ENCODE data around the gene CENPA. TPM values are rescaled to one million over a fixed set of nuclear protein-coding genes. Genes with fewer than 3 reads are reported as not detected.
A peak's percentile ranks its signal among the peaks of the same experiment; 100 is the strongest.
"Not testable (repeated sequence)": the region's sequence is repeated elsewhere in the genome, so short reads cannot be mapped to it uniquely, and the experiment has no call there.

Gene CENPA
- 10 to 100 TPM; 53.0 to 55.1 TPM for total RNA-seq

DNA sequence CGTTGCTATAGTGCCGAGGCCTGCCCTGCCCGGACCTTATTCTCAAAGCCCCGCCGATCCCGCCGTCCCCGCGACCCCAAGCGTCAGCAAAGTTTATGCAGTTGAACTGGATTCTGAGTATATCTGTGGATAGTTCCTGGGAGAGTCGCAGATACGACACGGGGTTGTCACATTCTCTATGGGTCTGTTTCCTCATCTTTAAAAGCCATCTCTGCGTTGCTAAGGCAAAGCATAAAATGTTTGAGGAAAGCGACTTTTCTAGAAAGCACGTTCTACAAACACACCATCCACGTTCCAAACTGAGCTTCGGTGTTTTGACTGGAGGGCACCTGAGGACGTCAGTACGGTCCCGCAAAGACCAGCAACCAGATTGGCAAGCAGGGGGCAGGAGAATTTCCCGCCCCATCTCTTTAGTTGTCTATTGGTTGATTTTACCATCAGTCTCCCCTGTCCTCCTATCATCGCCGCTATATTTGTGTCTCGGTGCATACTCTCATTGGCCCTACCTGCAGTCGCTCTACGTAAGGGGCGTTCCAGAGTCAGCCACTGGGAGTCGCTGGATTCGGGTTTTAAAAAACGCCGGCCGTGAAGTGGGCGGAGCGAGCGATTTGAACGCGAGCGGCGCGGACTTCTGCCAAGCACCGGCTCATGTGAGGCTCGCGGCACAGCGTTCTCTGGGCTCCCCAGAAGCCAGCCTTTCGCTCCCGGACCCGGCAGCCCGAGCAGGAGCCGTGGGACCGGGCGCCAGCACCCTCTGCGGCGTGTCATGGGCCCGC is at the start of gene CENPA:
TSS of gene CENPA (plus strand) at position 626 of the 776 bp plus-strand sequence. CDS start at position 767, 141 bp downstream.
- DNase-seq, result peak; percentile 98
- H3K36me3 Mint-ChIP-seq (ENCODE audit: low read depth), result peaks cover 43% of the 10 kb centered on the region
- ChIA-PET POLR2A (interaction anchor here (1.0 kb wide), 2 partner anchors 11 to 17 kb away, joined by 3 to 5 read pairs; no protein-coding TSS in a partner anchor), CTCF (interaction anchor here (0.6 to 1.6 kb wide), 2 partner anchors 11 to 231 kb away, joined by 3 to 7 read pairs; no protein-coding TSS in a partner anchor)
- no peaks in the 10 kb centered on the region for H3K27me3 Mint-ChIP-seq
- peak within 1 kb of the TSS; percentile 90 for H3K27ac Mint-ChIP-seq
- H3K9me3 Mint-ChIP-seq, result peaks cover 12% of the 10 kb centered on the region
- peaks cover 38% of the 10 kb centered on the region for H3K4me1 Mint-ChIP-seq
- H3K4me3 Mint-ChIP-seq, result peak within 1 kb of the TSS; percentile 92

DNA sequence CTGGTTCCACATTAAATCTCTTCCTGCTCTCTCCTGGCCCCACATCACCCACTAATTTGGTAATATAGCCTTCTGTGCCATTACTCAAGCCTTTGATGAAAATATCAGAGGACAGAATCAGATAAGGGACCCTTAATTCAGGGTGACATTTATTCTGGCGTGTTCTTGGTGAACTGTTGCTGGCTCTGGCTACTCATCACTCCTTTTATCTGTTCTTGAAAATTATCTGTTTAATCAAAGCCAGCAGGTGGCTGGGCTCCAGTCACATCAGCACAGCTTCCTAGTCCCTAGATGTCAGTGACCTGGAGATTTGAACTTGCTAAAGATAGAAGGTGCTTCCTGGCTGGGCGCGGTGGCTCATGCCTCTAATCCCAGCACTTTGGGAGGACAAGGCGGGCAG is 48.6 kb upstream of the CENPA start:
- Mint-ChIP-seq H3K4me3 (no peak overlapping the region), H3K27ac (no peak overlapping the region), H3K36me3 (ENCODE audit: low read depth) (no peaks in the 10 kb centered on the region), H3K4me1 (peaks cover 6% of the 10 kb centered on the region), H3K9me3 (no peaks in the 10 kb centered on the region), H3K27me3 (no peaks in the 10 kb centered on the region)
- no peak for DNase-seq
- POLR2A ChIA-PET, result interaction anchor here (0.6 kb wide), 1 partner anchor 218 kb away, joined by 4 read pairs; no protein-coding TSS in a partner anchor
- CTCF ChIA-PET, result no interaction called here

DNA sequence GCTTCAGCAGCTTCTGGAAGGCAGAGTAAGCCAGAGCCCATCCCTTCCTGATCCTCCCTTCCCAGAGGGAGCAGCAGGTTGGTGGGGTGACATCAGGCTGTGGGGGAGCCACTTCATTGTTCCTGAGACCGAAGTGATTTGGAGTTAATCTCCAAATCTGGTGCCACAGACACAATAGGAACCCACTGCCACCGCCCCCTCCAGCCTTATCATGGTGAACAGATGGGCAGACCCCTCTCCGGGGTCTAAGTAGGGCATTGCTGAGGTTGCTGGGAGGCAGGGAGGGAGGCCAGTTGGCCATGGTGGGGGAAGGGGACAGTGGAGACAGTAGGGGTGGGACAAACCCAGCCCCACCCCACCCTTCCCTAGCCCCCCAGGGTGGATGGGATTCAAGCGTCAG is 47.4 kb upstream of the CENPA start:
- CTCF ChIA-PET, result interaction anchor here (0.6 kb wide), 1 partner anchor 1933 kb away, joined by 3 read pairs; no protein-coding TSS in a partner anchor
- POLR2A ChIA-PET, result no interaction called here

DNA sequence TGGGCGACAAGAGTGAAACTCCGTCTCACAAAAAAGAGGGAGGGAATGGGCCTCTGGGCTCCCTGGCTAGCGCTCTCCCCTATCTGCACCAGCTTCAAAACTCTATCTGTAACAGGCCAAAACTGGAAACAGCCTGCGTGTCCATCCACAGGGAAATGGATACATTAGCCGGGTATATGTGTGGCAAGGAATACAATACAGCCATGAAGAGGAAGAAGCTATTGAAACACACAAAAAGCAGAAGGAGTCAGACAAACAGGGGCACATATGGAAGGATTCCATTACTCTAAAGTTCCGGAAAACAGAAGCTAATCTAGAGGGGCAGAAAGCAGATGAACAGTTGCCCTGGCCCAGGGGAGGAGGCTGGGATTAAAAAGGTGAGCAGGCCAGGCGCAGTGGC is 46.3 kb upstream of the CENPA start:
- Mint-ChIP-seq H3K4me1 (peaks cover 6% of the 10 kb centered on the region), H3K9me3 (no peaks in the 10 kb centered on the region), H3K27me3 (no peaks in the 10 kb centered on the region), H3K36me3 (ENCODE audit: low read depth) (no peaks in the 10 kb centered on the region), H3K27ac (no peak overlapping the region), H3K4me3 (no peak overlapping the region)
- POLR2A ChIA-PET, result no interaction called here
- DNase-seq, result no peak
- CTCF ChIA-PET, result interaction anchor here (1.4 kb wide), 1 partner anchor 162 kb away, joined by 4 read pairs; no protein-coding TSS in a partner anchor

More for the DNA sequence above, 47.4 kb upstream of the CENPA start:
- Mint-ChIP-seq H3K4me3 (no peak overlapping the region), H3K4me1 (peaks cover 6% of the 10 kb centered on the region), H3K27me3 (no peaks in the 10 kb centered on the region), H3K27ac (no peak overlapping the region), H3K9me3 (no peaks in the 10 kb centered on the region), H3K36me3 (ENCODE audit: low read depth) (no peaks in the 10 kb centered on the region)
- DNase-seq, result no peak

DNA sequence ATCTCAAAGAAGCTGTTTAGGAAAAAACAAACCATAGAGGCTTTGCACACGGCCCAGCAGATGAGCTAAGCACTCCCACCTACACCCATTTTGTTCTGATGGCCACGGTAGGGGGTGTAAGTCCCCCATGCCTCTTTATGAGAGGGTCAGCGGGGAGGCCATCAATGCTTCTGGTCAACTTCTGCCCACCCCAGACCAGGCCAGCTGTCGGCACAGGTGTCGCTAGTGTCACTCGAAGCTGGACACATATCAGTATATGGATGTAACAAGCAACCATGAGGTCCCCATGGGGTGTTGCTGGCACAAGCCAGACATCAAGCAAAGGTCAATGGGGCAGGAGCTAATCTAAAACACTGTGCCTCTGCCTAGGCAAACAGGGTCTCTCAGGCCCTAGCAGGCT is 45.5 kb upstream of the CENPA start:
- Mint-ChIP-seq H3K36me3 (ENCODE audit: low read depth) (no peaks in the 10 kb centered on the region), H3K27ac (no peak overlapping the region), H3K27me3 (no peaks in the 10 kb centered on the region), H3K4me3 (no peak overlapping the region), H3K4me1 (peaks cover 6% of the 10 kb centered on the region), H3K9me3 (no peaks in the 10 kb centered on the region)
- ChIA-PET CTCF (no interaction called here), POLR2A (no interaction called here)
- no peak for DNase-seq

DNA sequence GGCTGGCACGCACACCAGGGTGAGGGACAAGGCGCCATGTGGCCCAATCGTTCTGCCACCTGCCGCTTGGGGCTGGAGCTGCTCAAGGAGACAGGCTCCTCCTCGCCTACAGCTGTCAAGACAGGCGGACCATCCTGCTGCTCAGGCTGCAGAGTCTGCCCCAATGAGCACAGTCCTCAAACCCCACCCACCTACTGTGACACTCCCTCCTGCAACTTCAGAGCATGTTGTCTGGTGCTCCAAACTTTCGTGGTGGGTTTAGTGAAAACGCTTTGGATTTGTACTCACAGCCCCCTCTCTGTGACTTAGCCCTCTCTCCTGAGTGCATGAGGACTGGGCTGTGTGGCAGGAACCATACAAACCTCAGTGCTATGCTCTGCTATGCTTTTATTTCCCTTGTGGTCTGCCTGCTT is 45.0 kb upstream of the CENPA start:
- CTCF ChIA-PET, result no interaction called here
- POLR2A ChIA-PET, result no interaction called here
- Mint-ChIP-seq H3K4me1 (peaks cover 6% of the 10 kb centered on the region), H3K27me3 (no peaks in the 10 kb centered on the region), H3K4me3 (no peak overlapping the region), H3K27ac (no peak overlapping the region), H3K9me3 (no peaks in the 10 kb centered on the region), H3K36me3 (ENCODE audit: low read depth) (no peaks in the 10 kb centered on the region)
- DNase-seq, result peak; percentile 20

DNA sequence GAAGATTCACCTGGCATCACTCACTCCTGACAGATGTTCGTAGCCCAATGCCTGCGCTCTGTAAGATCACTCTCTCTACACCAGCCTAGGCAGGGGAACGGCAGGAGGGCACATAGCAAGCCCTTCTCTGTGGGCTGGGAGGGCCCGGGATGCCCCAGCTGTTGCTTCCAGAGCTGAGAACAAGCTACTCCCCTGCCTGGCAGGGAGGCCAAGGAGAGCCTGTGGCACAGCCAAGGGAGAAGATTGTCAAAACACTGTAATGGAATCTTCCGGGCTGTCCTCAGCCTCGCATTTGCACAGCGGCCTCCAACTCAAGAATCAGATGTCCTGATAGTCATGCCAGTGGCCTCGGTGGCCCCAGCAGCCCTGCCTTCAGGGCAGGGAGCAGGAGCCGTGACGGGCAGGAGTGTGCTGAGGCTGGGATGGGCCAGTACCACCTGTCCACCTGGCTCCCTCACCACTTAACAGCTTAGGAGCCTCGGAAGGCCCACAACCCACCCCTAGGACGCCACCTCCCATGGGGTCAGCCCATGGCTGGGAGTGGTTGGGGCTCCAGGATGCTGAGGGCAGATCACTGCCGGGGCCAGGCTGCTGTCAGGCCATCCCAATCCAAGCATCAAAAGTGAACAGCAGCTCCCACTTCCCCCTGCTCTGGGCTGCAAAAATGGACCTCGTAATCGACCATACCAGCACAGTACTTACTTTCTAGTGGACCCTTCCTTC is 43.6 kb upstream of the CENPA start:
- Mint-ChIP-seq H3K27me3 (no peaks in the 10 kb centered on the region), H3K4me1 (peaks cover 6% of the 10 kb centered on the region), H3K36me3 (ENCODE audit: low read depth) (no peaks in the 10 kb centered on the region), H3K9me3 (no peaks in the 10 kb centered on the region), H3K4me3 (no peak overlapping the region), H3K27ac (no peak overlapping the region)
- POLR2A ChIA-PET, result no interaction called here
- CTCF ChIA-PET, result interaction anchor here (1.2 kb wide), 1 partner anchor 136 kb away, joined by 4 read pairs; no protein-coding TSS in a partner anchor
- no peak for DNase-seq

DNA sequence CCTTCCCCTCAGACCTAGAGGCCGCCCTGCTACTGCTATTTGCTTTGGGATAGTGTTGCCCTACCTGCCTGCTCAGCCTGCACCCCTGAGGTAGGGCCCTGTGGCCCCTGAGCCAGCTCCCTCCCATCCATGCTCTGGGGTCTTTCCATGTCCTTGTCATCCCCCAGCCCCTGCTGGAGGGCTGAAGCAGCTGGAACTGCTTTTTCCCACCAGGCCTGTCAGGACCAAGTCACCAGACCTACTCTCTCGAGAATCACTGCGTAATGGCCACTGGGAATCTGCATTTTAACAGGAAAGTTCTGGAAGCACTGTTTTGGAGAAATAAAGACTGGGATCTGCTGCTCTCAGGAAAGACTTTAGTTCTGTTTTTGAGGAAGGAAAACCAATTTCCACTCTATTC is 42.0 kb upstream of the CENPA start:
- no peaks in the 10 kb centered on the region for H3K36me3 Mint-ChIP-seq (ENCODE audit: low read depth)
- H3K4me1 Mint-ChIP-seq, result peaks cover 6% of the 10 kb centered on the region
- no peaks in the 10 kb centered on the region for H3K27me3 Mint-ChIP-seq
- CTCF ChIA-PET, result interaction anchor here (0.9 kb wide), 1 partner anchor 162 kb away, joined by 5 read pairs; no protein-coding TSS in a partner anchor
- DNase-seq, result no peak
- POLR2A ChIA-PET, result no interaction called here
- no peaks in the 10 kb centered on the region for H3K9me3 Mint-ChIP-seq
- H3K27ac Mint-ChIP-seq, result no peak overlapping the region
- H3K4me3 Mint-ChIP-seq, result no peak overlapping the region

DNA sequence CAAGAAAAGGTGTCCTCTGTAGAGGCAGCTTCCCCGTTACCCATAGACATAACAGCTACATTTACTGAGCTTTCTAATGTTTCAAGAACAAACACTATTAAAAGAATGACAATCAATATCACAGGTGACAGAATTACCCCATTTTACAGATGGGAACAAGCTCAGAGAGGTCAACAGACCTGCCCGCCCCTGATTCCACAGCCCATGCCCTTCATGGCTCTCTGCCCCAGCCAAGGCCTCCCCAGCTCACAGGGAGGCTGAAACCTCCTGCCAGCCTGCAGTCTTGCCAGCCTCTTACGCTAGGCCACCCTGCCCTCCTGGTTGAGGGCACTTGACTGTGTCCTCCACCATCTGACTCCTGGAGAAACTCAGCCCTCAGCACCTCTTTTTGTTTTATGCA is 40.9 kb upstream of the CENPA start:
- no peaks in the 10 kb centered on the region for H3K36me3 Mint-ChIP-seq (ENCODE audit: low read depth)
- ChIA-PET CTCF (interaction anchor here (0.6 to 1.4 kb wide), 3 partner anchors 12 to 1973 kb away, joined by 3 to 4 read pairs (median 4); no protein-coding TSS in a partner anchor), POLR2A (no interaction called here)
- H3K27me3 Mint-ChIP-seq, result no peaks in the 10 kb centered on the region
- no peak for DNase-seq
- no peaks in the 10 kb centered on the region for H3K9me3 Mint-ChIP-seq
- no peak overlapping the region for H3K4me3 Mint-ChIP-seq
- H3K27ac Mint-ChIP-seq, result no peak overlapping the region
- H3K4me1 Mint-ChIP-seq, result peaks cover 6% of the 10 kb centered on the region

DNA sequence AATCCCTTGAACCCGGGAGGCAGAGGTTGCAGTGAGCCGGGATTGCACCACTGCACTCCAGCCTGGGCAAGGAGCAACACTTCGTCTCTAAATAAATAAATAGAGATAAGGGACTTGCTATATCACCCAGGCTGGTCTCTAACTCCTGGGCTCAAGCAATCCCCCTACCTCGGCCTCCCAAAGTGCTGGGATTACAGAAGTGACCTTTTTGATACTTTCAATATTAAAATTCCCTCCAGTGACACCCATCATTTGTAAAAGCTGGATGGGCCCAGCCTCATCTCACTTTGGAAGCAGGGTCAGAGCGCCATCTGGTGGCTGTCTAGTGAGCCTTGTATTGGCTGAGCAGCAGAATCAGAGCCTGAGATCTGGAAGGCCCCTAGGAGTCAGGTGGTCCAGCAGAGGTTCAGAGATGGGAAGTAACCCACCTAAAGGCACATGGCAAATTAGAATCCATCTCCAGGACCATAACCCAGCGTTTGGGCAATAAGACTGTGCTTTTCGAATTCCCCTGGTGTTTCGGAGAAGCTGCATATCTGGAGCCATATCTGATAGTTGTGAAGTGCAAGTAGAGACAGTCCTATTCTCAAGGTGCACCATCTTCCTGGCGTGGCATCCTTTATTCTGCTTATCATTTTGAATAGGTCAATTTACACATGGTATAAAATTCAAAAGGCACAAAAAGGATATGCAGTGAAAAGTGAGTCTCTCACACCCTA is 40.1 kb upstream of the CENPA start:
- CTCF ChIA-PET, result interaction anchor here (0.8 to 1.4 kb wide), 4 partner anchors 12 to 75 kb away, joined by 3 to 4 read pairs (median 4); no protein-coding TSS in a partner anchor
- DNase-seq, result peak; percentile 86
- no peak overlapping the region for H3K27ac Mint-ChIP-seq
- no peaks in the 10 kb centered on the region for H3K36me3 Mint-ChIP-seq (ENCODE audit: low read depth)
- no peak overlapping the region for H3K4me3 Mint-ChIP-seq
- H3K27me3 Mint-ChIP-seq, result no peaks in the 10 kb centered on the region
- POLR2A ChIA-PET, result no interaction called here
- no peaks in the 10 kb centered on the region for H3K9me3 Mint-ChIP-seq
- H3K4me1 Mint-ChIP-seq, result peaks cover 4% of the 10 kb centered on the region

DNA sequence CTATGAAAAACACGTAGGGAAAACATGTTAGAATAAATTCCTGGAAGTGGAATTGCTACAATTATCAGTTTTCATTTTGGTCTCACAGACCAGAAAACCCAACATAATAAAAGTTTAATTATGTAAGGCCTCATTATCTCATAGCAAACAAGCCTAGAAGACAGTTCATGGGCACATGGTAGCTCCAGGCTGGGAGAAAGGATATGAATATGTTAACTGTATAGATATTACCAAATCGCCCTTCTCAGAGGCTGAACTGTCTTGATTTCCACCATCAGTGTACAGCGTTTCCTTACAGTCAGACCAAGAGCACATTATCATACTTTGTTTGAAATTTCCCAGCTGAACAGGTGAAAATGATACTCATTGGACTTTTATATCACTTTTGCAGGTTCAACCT is 38.9 kb upstream of the CENPA start:
- Mint-ChIP-seq H3K4me3 (no peak overlapping the region), H3K27me3 (no peaks in the 10 kb centered on the region), H3K9me3 (no peaks in the 10 kb centered on the region), H3K36me3 (ENCODE audit: low read depth) (no peaks in the 10 kb centered on the region), H3K27ac (no peak overlapping the region), H3K4me1 (no peaks in the 10 kb centered on the region)
- CTCF ChIA-PET, result interaction anchor here (0.6 to 1.3 kb wide), 3 partner anchors 10 to 272 kb away, joined by 3 to 4 read pairs (median 4); no protein-coding TSS in a partner anchor
- DNase-seq, result no peak
- POLR2A ChIA-PET, result no interaction called here

DNA sequence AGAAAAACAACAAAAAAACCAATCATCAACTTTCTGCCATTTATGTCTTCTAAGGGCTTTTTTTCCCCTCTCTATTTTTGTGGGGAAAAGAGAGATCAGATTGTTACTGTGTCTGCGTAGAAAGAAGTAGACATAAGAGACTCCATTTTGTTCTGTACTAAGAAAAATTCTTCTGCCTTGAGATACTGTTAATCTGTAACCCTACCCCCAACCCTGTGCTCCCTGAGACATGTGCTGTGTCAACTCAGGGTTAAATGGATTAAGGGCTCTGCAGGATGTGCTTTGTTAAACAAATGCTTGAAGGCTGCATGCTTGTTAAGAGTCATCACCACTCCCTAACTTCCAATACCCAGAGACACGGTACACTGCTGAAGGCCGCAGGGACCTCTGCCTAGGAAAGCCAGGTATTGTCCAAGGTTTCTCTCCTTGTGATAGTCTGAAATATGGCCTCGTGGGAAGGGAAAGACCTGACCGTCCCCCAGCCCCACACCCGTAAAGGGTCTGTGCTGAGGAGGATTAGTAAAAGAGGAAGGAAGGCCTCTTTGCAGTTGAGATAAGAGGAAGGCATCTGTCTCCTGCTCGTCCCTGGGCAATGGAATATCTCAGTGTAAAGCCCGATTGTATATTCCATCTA is 36.0 kb upstream of the CENPA start:
- POLR2A ChIA-PET; H3K27ac Mint-ChIP-seq; H3K4me3 Mint-ChIP-seq; H3K27me3 Mint-ChIP-seq; DNase-seq; H3K4me1 Mint-ChIP-seq; CTCF ChIA-PET; H3K36me3 Mint-ChIP-seq (ENCODE audit: low read depth); H3K9me3 Mint-ChIP-seq: not testable (repeated sequence)

Measured in activated CD4-positive, alpha-beta T cell treated with anti-CD3 and anti-CD28 coated beads, Interleukin-2, amount 10 ng/mL, durations not matched to agents 7 days and 5 days (primary cell).